ENCODE results near the gene LAMA2. TPM values are rescaled to one million over a fixed set of nuclear protein-coding genes. Genes with fewer than 3 reads are reported as not detected.

The LAMA2 gene
- total and polyA plus RNA-seq, 10 donors: 0.83 to 66.6 (median 18.8) TPM

DNA sequence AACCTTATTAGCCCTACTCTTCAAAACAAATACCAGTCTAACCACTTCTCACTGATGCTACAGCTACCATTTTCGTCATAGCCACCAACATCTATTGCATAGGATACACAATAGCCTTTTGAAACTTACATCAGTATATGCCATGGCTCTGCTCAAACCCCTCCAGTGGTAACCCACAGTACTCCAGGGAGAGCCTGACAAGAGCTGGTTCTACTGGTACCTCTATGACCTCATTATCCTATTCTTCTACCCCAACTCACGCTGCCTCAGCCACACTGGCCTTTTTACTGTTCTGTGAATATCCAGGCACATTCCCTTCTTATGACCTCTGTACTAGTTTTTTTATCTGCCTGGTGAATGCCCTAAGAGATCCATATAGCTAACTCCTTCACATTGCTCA is 669.5 kb downstream of the LAMA2 start:
- Histone ChIP-seq H3K4me1 (no peaks in the 10 kb centered on the region), H3K9me3 (no peaks in the 10 kb centered on the region), H3K36me3 (no peaks in the 10 kb centered on the region), H3K27me3 (replicated peaks in 1 of 7) (no peaks in the 10 kb centered on the region), H3K4me3 (no peak overlapping the region), H3K27ac (no peak overlapping the region)
- intact Hi-C loops (cut with DNase I; ENCODE audit: low total_unique reads): no loop called here
- TF ChIP-seq POLR2A (IDR thresholded peaks at IDR 0.05) (no peak), CTCF (IDR thresholded peaks at IDR 0.05 in 8 of 11, conservative IDR thresholded peaks at IDR 0.05 in 3 of 11) (no peak), POLR2AphosphoS5 (IDR thresholded peaks at IDR 0.05) (no peak)
- no peak for DNase-seq
- WGBS, 5 donors: 88 to 98% (median 93%) methylated on average over 2 of the region's 2 CpGs

DNA sequence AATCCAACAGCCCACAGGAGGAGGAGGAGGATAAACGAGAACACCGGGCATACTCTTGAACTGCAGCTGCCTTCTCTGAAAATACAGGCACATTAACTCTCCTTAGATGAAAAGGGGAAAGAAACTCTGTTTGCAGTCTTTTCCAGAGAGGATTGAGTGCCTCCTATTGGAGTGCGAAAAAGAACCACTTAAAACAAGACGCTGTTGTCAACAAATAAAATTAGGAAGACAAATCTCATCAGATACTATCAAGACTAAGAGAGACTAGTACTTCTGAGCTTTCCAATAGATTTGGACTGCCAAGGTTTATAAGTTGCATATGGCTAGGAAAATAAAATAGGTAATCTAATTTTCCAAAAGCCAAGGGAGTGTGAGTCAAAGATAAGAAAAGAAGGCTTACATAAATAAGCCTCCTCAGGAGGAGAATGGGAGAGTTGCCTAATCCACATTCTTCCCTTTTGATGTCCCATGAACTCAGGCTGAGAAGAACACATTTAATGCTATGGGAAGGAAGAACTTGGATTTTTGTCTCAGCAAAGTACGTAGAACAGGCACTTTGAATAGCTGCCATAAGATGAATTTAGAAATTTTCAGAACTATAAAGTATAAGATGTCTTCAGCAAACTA is 672.4 kb downstream of the LAMA2 start:
- intact Hi-C loops (cut with DNase I; ENCODE audit: low total_unique reads): no loop called here
- Histone ChIP-seq H3K4me1 (no peaks in the 10 kb centered on the region), H3K36me3 (no peaks in the 10 kb centered on the region), H3K4me3 (no peak overlapping the region), H3K27me3 (replicated peaks in 1 of 7) (no peaks in the 10 kb centered on the region), H3K27ac (no peak overlapping the region), H3K9me3 (no peaks in the 10 kb centered on the region)
- no peak for DNase-seq
- WGBS, 5 donors: 88 to 93% (median 91%) methylated on average over 5 of the region's 5 CpGs
- TF ChIP-seq POLR2A (IDR thresholded peaks at IDR 0.05): no peak
- TF ChIP-seq CTCF (IDR thresholded peaks at IDR 0.05 in 8 of 11, conservative IDR thresholded peaks at IDR 0.05 in 3 of 11): no peak
- no peak for TF ChIP-seq POLR2AphosphoS5 (IDR thresholded peaks at IDR 0.05)

GRCh38 chr6:129558248-129558647 is 675.3 kb downstream of the LAMA2 start:
- no peak for DNase-seq
- TF ChIP-seq POLR2AphosphoS5 (IDR thresholded peaks at IDR 0.05) (no peak), CTCF (IDR thresholded peaks at IDR 0.05 in 8 of 11, conservative IDR thresholded peaks at IDR 0.05 in 3 of 11) (no peak), POLR2A (IDR thresholded peaks at IDR 0.05) (no peak)
- WGBS, 5 donors: 74 to 86% (median 83%) methylated on average over 1 of the region's 1 CpG
- H3K4me1 ChIP-seq: no peaks in the 10 kb centered on the region
- no peaks in the 10 kb centered on the region for H3K27me3 ChIP-seq (replicated peaks in 1 of 7)
- intact Hi-C loops (cut with DNase I; ENCODE audit: low total_unique reads): no loop called here
- no peaks in the 10 kb centered on the region for H3K36me3 ChIP-seq
- H3K9me3 ChIP-seq: no peaks in the 10 kb centered on the region
- no peak overlapping the region for H3K27ac ChIP-seq
- no peak overlapping the region for H3K4me3 ChIP-seq

GRCh38 chr6:129565366-129565765 is 682.4 kb downstream of the LAMA2 start:
- no peaks in the 10 kb centered on the region for H3K27me3 ChIP-seq (replicated peaks in 1 of 7)
- H3K9me3 ChIP-seq: peaks cover 0 to under 1% (median 0%) of the 10 kb centered on the region in 8 donors
- intact Hi-C loops (cut with DNase I; ENCODE audit: low total_unique reads): no loop called here
- no peak overlapping the region for H3K27ac ChIP-seq
- TF ChIP-seq POLR2AphosphoS5 (IDR thresholded peaks at IDR 0.05) (no peak), POLR2A (IDR thresholded peaks at IDR 0.05) (no peak), CTCF (IDR thresholded peaks at IDR 0.05 in 8 of 11, conservative IDR thresholded peaks at IDR 0.05 in 3 of 11) (no peak)
- no peaks in the 10 kb centered on the region for H3K4me1 ChIP-seq
- 76 to 85% (median 84%) methylated on average over 4 of the region's 4 CpGs for WGBS, 5 donors
- no peak overlapping the region for H3K4me3 ChIP-seq
- no peaks in the 10 kb centered on the region for H3K36me3 ChIP-seq
- no peak for DNase-seq

Measured in spleen (tissue), 11 donors.